DND-41 (cell line): ENCODE measurements around the gene TEC.
"Not testable (repeated sequence)": the region's sequence is repeated elsewhere in the genome, so short reads cannot be mapped to it uniquely, and the experiment has no call there.

Source experiments
- ATAC-seq: fragments of 200-7000 bp; cut with Tn5 transposase; 3 replicates; pipeline ENCODE4 v1.9.1; 2021; ENCODE audit warnings: low read depth; ENCODE audit not compliant: insufficient read depth
- DNase-seq: peaks from one replicate; pipeline ENCODE4 v3.0.0-alpha.2; 2020
- H2AFZ ChIP-seq: 2 replicates; pipeline ENCODE4 v1.6.0; 2012; ENCODE audit warnings: low read depth, low read length
- H3K27ac ChIP-seq: 2 replicates; pipeline ENCODE4 v1.5.1; 2012; ENCODE audit warnings: low read length, inconsistent platforms
- H3K27me3 ChIP-seq: fragments of 200-600 bp; sonication (generic); 2 replicates; pipeline ENCODE4 v1.6.0; 2012; ENCODE audit warnings: low read length, mild to moderate bottlenecking, inconsistent platforms; ENCODE audit not compliant: insufficient read depth, poor library complexity
- H3K36me3 ChIP-seq: 2 replicates; pipeline ENCODE4 v1.5.1; 2012; ENCODE audit warnings: low read length, inconsistent platforms; ENCODE audit not compliant: insufficient read depth
- H3K4me1 ChIP-seq: 2 replicates; pipeline ENCODE4 v1.5.1; 2012; ENCODE audit warnings: mild to moderate bottlenecking, low read length; ENCODE audit not compliant: insufficient read depth
- H3K4me2 ChIP-seq: 2 replicates; pipeline ENCODE4 v1.6.0; 2012; ENCODE audit warnings: mild to moderate bottlenecking, moderate library complexity, low read length, inconsistent platforms; ENCODE audit not compliant: insufficient read depth
- H3K4me3 ChIP-seq, 2 experiments: fragments of 200-600 bp in 1 of 2; shearing (Covaris generic) in 1 of 2; 2 replicates each; pipeline ENCODE4 v1.5.1; 2012 to 2016; ENCODE audit warnings: inconsistent platforms in 2 of 2, low read length in 2 of 2, mild to moderate bottlenecking in 2 of 2, low read depth in 1 of 2, moderate library complexity in 1 of 2
- H3K79me2 ChIP-seq: 2 replicates; pipeline ENCODE4 v1.6.0; 2012; ENCODE audit warnings: low read length, inconsistent platforms; ENCODE audit not compliant: insufficient read depth
- H3K9ac ChIP-seq: 2 replicates; pipeline ENCODE4 v1.6.0; 2012; ENCODE audit warnings: low read depth, mild to moderate bottlenecking, inconsistent platforms, low read length, moderate library complexity
- H3K9me3 ChIP-seq: 2 replicates; pipeline ENCODE4 v1.5.1; 2012; ENCODE audit warnings: low read length, moderate library complexity, mild to moderate bottlenecking, inconsistent platforms; ENCODE audit not compliant: insufficient read depth, severe bottlenecking
- H4K20me1 ChIP-seq: 2 replicates; pipeline ENCODE4 v1.6.0; 2012; ENCODE audit warnings: low read length; ENCODE audit not compliant: insufficient read depth
- CTCF ChIP-seq: IDR thresholded peaks from 2 replicates; pipeline ENCODE4 v1.5.1; 2012; ENCODE audit warnings: borderline replicate concordance, low read length, moderate library complexity, mild to moderate bottlenecking; ENCODE audit not compliant: poor library complexity, severe bottlenecking; ENCODE audit errors: extremely low read depth
- EZH2 ChIP-seq: IDR thresholded peaks from 3 replicates; pipeline ENCODE4 v1.6.1; 2012; ENCODE audit warnings: borderline replicate concordance, low read depth, mild to moderate bottlenecking, moderate library complexity, low read length, inconsistent platforms; ENCODE audit not compliant: severe bottlenecking

The TEC gene

GRCh38 chr4:48223633-48224295, 45.9 kb downstream of the TEC start:
- no peak overlapping the region for H2AFZ ChIP-seq
- no peaks in the 10 kb centered on the region for H3K4me1 ChIP-seq
- no peak for ATAC-seq
- H3K4me2 ChIP-seq: no peak overlapping the region
- DNase-seq: no peak
- H3K27ac ChIP-seq: no peak overlapping the region
- no peaks in the 10 kb centered on the region for H3K9me3 ChIP-seq
- TF ChIP-seq CTCF: no peak
- no peak for TF ChIP-seq EZH2
- H3K79me2 ChIP-seq: no peaks in the 10 kb centered on the region
- H3K36me3 ChIP-seq: no peaks in the 10 kb centered on the region
- no peaks in the 10 kb centered on the region for H4K20me1 ChIP-seq
- no peak overlapping the region for H3K4me3 ChIP-seq
- H3K27me3 ChIP-seq: peaks cover 4% of the 10 kb centered on the region
- H3K9ac ChIP-seq: no peak overlapping the region

- Histone ChIP-seq H3K36me3 (no peaks in the 10 kb centered on the region), H3K9ac (no peak overlapping the region), H3K27ac (no peak overlapping the region), H3K27me3 (peaks cover 4% of the 10 kb centered on the region), H3K4me2 (no peak overlapping the region), H3K9me3 (no peaks in the 10 kb centered on the region), H3K79me2 (no peaks in the 10 kb centered on the region), H3K4me1 (no peaks in the 10 kb centered on the region), H2AFZ (no peak overlapping the region), H4K20me1 (no peaks in the 10 kb centered on the region), H3K4me3 (no peak overlapping the region)
- TF ChIP-seq CTCF (no peak), EZH2 (no peak)
- DNase-seq (no peak), ATAC-seq (no peak)
Observed at GRCh38 chr4:48222491-48222890, 47.1 kb downstream of the TEC start.

GRCh38 chr4:48219430-48219829, 50.2 kb downstream of the TEC start:
- ATAC-seq: not testable (repeated sequence)

GRCh38 chr4:48216563-48216962, 53.1 kb downstream of the TEC start:
- ATAC-seq (no peak), DNase-seq (no peak)
- no peak overlapping the region for H3K27ac ChIP-seq
- no peaks in the 10 kb centered on the region for H3K9me3 ChIP-seq
- peaks cover 6% of the 10 kb centered on the region for H3K27me3 ChIP-seq
- H2AFZ ChIP-seq: no peak overlapping the region
- H3K4me1 ChIP-seq: no peaks in the 10 kb centered on the region
- no peaks in the 10 kb centered on the region for H3K36me3 ChIP-seq
- TF ChIP-seq EZH2 (no peak), CTCF (no peak)
- H4K20me1 ChIP-seq: no peaks in the 10 kb centered on the region
- no peak overlapping the region for H3K9ac ChIP-seq
- no peaks in the 10 kb centered on the region for H3K79me2 ChIP-seq
- H3K4me3 ChIP-seq: no peak overlapping the region
- H3K4me2 ChIP-seq: no peak overlapping the region

More at GRCh38 chr4:48219430-48219829, 50.2 kb downstream of the TEC start:
- not testable (repeated sequence) for DNase-seq, H3K9ac ChIP-seq, H3K27ac ChIP-seq, H3K9me3 ChIP-seq, H3K4me2 ChIP-seq, H3K79me2 ChIP-seq, H3K27me3 ChIP-seq, H3K4me3 ChIP-seq, H3K4me1 ChIP-seq, H2AFZ ChIP-seq, H3K36me3 ChIP-seq, H4K20me1 ChIP-seq
